Fibroblast of lung (primary cell): ENCODE data around the gene ARRDC1. TPM values are rescaled to one million over a fixed set of nuclear protein-coding genes. Genes with fewer than 3 reads are reported as not detected.

Experiments used
- DNase-seq, 2 donors: peaks; one replicate each; pipeline versions ENCODE4 v3.0.0 to v3.0.0-alpha.2; 2010; ENCODE audit warnings: low read depth in 2 of 2
- H2AFZ ChIP-seq: 2 replicates; pipeline ENCODE4 v1.5.1; 2012; ENCODE audit warnings: low read length, control low read depth, inconsistent platforms
- H3K27ac ChIP-seq: 2 replicates; pipeline ENCODE4 v1.5.1; 2011; ENCODE audit warnings: low read length, control low read depth; ENCODE audit not compliant: insufficient read depth
- H3K27me3 ChIP-seq: 2 replicates; pipeline ENCODE4 v1.5.1; 2011; ENCODE audit warnings: mild to moderate bottlenecking, low read length; ENCODE audit not compliant: control insufficient read depth, insufficient read depth
- H3K36me3 ChIP-seq: 2 replicates; pipeline ENCODE4 v1.5.1; 2011; ENCODE audit warnings: low read length; ENCODE audit not compliant: control insufficient read depth, insufficient read depth
- H3K4me1 ChIP-seq: 2 replicates; pipeline ENCODE4 v1.5.1; 2011; ENCODE audit warnings: low read length; ENCODE audit not compliant: control insufficient read depth, insufficient read depth; ENCODE audit errors: extremely low read depth
- H3K4me2 ChIP-seq: 2 replicates; pipeline ENCODE4 v1.5.1; 2011; ENCODE audit warnings: low read length, control low read depth; ENCODE audit not compliant: insufficient read depth; ENCODE audit errors: extremely low read depth
- H3K4me3 ChIP-seq, 4 experiments: fragments of 200-600 bp in 1 of 4; sonication (generic) in 1 of 4; replicated peaks in 1 of 4; 2 replicates each; pipeline ENCODE4 v1.5.1; 2011 to 2016; ENCODE audit warnings: low read length in 4 of 4, low read depth in 3 of 4, mild to moderate bottlenecking in 3 of 4, control low read depth in 2 of 4, inconsistent platforms in 1 of 4, mixed read lengths in 1 of 4; ENCODE audit not compliant: insufficient read depth in 1 of 4; ENCODE audit errors: control extremely low read depth in 1 of 4
- H3K79me2 ChIP-seq: 2 replicates; pipeline ENCODE4 v1.5.1; 2012; ENCODE audit warnings: mild to moderate bottlenecking, low read length, inconsistent platforms; ENCODE audit not compliant: control insufficient read depth, insufficient read depth
- H3K9ac ChIP-seq: 2 replicates; pipeline ENCODE4 v1.5.1; 2011; ENCODE audit warnings: mild to moderate bottlenecking, low read length, control low read depth; ENCODE audit not compliant: insufficient read depth
- H3K9me3 ChIP-seq: 2 replicates; pipeline ENCODE4 v1.5.1; 2012; ENCODE audit warnings: low read depth, low read length; ENCODE audit not compliant: control insufficient read depth, insufficient read depth
- H4K20me1 ChIP-seq: 2 replicates; pipeline ENCODE4 v1.5.1; 2011; ENCODE audit warnings: low read length; ENCODE audit not compliant: control insufficient read depth, insufficient read depth; ENCODE audit errors: extremely low read depth
- CTCF ChIP-seq, 2 donors: IDR thresholded peaks in 1 of 2; conservative IDR thresholded peaks in 1 of 2; 1 replicate in 1 of 2; 2 replicates in 1 of 2; pipeline ENCODE4 v1.5.1; 2011 to 2012; ENCODE audit warnings: low read length in 2 of 2, control low read depth in 1 of 2, inconsistent platforms in 1 of 2, low read depth in 1 of 2, mild to moderate bottlenecking in 1 of 2
- EZH2 ChIP-seq: IDR thresholded peaks from 2 replicates; pipeline ENCODE4 v1.5.1; 2012; ENCODE audit warnings: low read length, control low read depth, mild to moderate bottlenecking; ENCODE audit errors: missing control alignments
- polyA plus RNA-seq, 2 donors: library from polyadenylated mRNA; depleted of rRNA in 1 of 2; stranded (reverse) in 1 of 2; unstranded in 1 of 2; fragments of >200 nt; gene quantifications; 2 replicates each; pipeline ENCODE4 v1.2.1, GENCODE V29; 2011 to 2012; ENCODE audit warnings: missing spikeins in 1 of 2
- total RNA-seq: library from RNA; depleted of rRNA; stranded (reverse); fragments of >200 nt; gene quantifications from 2 replicates; pipeline ENCODE4 v1.2.1, GENCODE V29; 2014

Gene ARRDC1
- total and polyA plus RNA-seq, 2 donors (not counting 1 experiment from before 2014, with no cell fraction given), result 8.3 to 17.2 TPM

- DNase-seq, result no peak
Measured at GRCh38 chr9:137598943-137599342, 6.5 kb upstream of the ARRDC1 start.

GRCh38 chr9:137602661-137603060, 2.8 kb upstream of the ARRDC1 start:
- H2AFZ ChIP-seq, result no peak overlapping the region
- no peak for DNase-seq
- no peak overlapping the region for H3K9ac ChIP-seq
- peaks cover 7% of the 10 kb centered on the region for H3K4me1 ChIP-seq
- H3K36me3 ChIP-seq, result no peaks in the 10 kb centered on the region
- H3K79me2 ChIP-seq, result peaks cover 2% of the 10 kb centered on the region
- TF ChIP-seq CTCF (conservative IDR thresholded peaks at IDR 0.05 in 1 of 2, IDR thresholded peaks at IDR 0.05 in 1 of 2; ENCODE audit: low read depth in 1 of 2, low read length in 2 of 2) (no peak), EZH2 (no peak)
- no peaks in the 10 kb centered on the region for H4K20me1 ChIP-seq
- H3K4me2 ChIP-seq, result no peak overlapping the region
- H3K27ac ChIP-seq, result no peak overlapping the region
- peaks cover 4% of the 10 kb centered on the region for H3K27me3 ChIP-seq
- no peak overlapping the region for H3K4me3 ChIP-seq
- H3K9me3 ChIP-seq, result no peaks in the 10 kb centered on the region

More at GRCh38 chr9:137598943-137599342, 6.5 kb upstream of the ARRDC1 start:
- Histone ChIP-seq H3K36me3 (no peaks in the 10 kb centered on the region), H3K27me3 (peaks cover 4% of the 10 kb centered on the region), H3K9ac (no peak overlapping the region), H3K4me2 (no peak overlapping the region), H3K79me2 (no peaks in the 10 kb centered on the region), H3K4me1 (no peaks in the 10 kb centered on the region), H4K20me1 (no peaks in the 10 kb centered on the region), H2AFZ (no peak overlapping the region), H3K4me3 (no peak overlapping the region), H3K27ac (no peak overlapping the region), H3K9me3 (no peaks in the 10 kb centered on the region)
- TF ChIP-seq EZH2, result no peak

GRCh38 chr9:137603879-137604278, 1.6 kb upstream of the ARRDC1 start:
- H3K4me1 ChIP-seq, result peaks cover 7% of the 10 kb centered on the region
- H3K36me3 ChIP-seq, result no peaks in the 10 kb centered on the region
- no peak overlapping the region for H3K4me2 ChIP-seq
- H3K4me3 ChIP-seq, result no peak overlapping the region
- peaks cover 2% of the 10 kb centered on the region for H3K79me2 ChIP-seq
- TF ChIP-seq CTCF (conservative IDR thresholded peaks at IDR 0.05 in 1 of 2, IDR thresholded peaks at IDR 0.05 in 1 of 2; ENCODE audit: low read depth in 1 of 2, low read length in 2 of 2), result no peak
- TF ChIP-seq EZH2, result no peak
- no peak for DNase-seq
- no peak overlapping the region for H3K9ac ChIP-seq
- H2AFZ ChIP-seq, result no peak overlapping the region
- peaks cover 4% of the 10 kb centered on the region for H3K27me3 ChIP-seq
- no peaks in the 10 kb centered on the region for H4K20me1 ChIP-seq
- no peak overlapping the region for H3K27ac ChIP-seq
- H3K9me3 ChIP-seq, result no peaks in the 10 kb centered on the region
